ENCODE results near the gene DACH1. TPM values are rescaled to one million over a fixed set of nuclear protein-coding genes. Genes with fewer than 3 reads are reported as not detected.

Gene DACH1
- total RNA-seq, 1 experiment from 2014 or later, result not detected

DNA sequence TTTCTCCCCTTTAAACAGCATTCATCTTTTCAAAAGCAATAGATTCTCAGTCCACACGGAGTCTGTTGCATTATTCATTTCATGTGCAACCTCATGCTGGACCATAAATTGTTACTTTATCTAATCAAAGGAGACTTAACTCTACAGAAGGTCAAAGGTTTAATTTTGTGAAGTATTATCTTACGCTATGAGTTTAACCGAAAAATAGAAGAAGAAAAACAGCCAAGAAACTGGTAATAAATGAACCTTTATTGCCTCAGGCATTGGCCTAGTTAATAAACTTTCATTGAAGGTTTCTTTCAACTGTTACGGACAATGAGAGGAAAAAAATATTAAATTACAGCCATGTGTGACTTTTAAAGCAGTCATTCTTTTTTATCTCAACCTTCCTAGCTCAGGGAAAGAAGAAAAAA, 223.6 kb downstream of the DACH1 start (continued):
- TF ChIP-seq ZNF274 (IDR thresholded peaks at IDR 0.05; ENCODE audit: low read depth, low read length) (no peak), SRF (IDR thresholded peaks at IDR 0.05; ENCODE audit: low read depth) (no peak), FOSL1 (IDR thresholded peaks at IDR 0.05; ENCODE audit: low read depth) (no peak), ELF1 (IDR thresholded peaks at IDR 0.05; ENCODE audit: borderline replicate concordance, low read depth) (no peak), ZFX (IDR thresholded peaks at IDR 0.05) (no peak), JUND (IDR thresholded peaks at IDR 0.05) (no peak)
- TF ChIP-seq, protein P1, sequence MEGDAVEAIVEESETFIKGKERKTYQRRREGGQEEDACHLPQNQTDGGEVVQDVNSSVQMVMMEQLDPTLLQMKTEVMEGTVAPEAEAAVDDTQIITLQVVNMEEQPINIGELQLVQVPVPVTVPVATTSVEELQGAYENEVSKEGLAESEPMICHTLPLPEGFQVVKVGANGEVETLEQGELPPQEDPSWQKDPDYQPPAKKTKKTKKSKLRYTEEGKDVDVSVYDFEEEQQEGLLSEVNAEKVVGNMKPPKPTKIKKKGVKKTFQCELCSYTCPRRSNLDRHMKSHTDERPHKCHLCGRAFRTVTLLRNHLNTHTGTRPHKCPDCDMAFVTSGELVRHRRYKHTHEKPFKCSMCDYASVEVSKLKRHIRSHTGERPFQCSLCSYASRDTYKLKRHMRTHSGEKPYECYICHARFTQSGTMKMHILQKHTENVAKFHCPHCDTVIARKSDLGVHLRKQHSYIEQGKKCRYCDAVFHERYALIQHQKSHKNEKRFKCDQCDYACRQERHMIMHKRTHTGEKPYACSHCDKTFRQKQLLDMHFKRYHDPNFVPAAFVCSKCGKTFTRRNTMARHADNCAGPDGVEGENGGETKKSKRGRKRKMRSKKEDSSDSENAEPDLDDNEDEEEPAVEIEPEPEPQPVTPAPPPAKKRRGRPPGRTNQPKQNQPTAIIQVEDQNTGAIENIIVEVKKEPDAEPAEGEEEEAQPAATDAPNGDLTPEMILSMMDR (IDR thresholded peaks at IDR 0.05 in 2 of 3, conservative IDR thresholded peaks at IDR 0.05 in 1 of 3; ENCODE audit: borderline replicate concordance in 1 of 3, insufficient read depth in 1 of 3, low read depth in 2 of 3, low read length in 2 of 3), result no peak

DNA sequence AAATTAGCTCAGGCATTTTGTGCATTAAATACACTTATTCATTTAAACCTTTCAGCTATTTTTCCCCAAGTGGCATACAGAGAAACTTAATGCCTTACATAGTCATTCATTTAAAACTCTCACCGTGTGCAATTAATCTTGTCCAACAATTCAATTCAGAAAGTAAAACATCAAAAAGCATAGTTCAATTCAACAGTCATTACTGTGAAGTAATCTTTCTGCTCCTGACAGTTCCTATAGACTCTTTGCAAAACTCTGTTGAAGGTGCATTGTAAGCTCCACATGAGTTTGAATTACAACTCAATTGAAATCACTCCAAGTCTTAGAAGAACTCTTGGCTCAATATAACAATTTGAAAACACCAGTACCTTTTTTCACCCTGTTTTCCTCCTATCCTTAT, 228.3 kb downstream of the DACH1 start:
- RAD21 ChIA-PET (ENCODE audit: low non-redundant PET in 1 of 2, low total read pairs in 2 of 2, uncharacterized antibody in 2 of 2, unreplicated experiment in 2 of 2), result no interaction called here
- BruUV-seq (replicated peaks), result no TSS peak

More for the DNA sequence above, 228.3 kb downstream of the DACH1 start:
- DNase-seq (ENCODE audit: low read depth, low spot score) (no peak), ATAC-seq (no peak)
- Histone ChIP-seq H2AFZ (ENCODE audit: low read depth, low read length, poor library complexity, severe bottlenecking) (no peak overlapping the region), H3K9me3 (ENCODE audit: control insufficient read depth in 1 of 2, insufficient read depth in 1 of 2, low read depth in 1 of 2, low read length in 2 of 2) (no peaks in the 10 kb centered on the region), H3K4me1 (ENCODE audit: control insufficient read depth in 1 of 2, insufficient read depth in 2 of 2, low read length in 2 of 2) (no peaks in the 10 kb centered on the region), H3K79me2 (ENCODE audit: insufficient read depth, low read length) (no peaks in the 10 kb centered on the region), H3K27me3 (ENCODE audit: insufficient read depth, low read length) (no peaks in the 10 kb centered on the region), H3K9ac (ENCODE audit: low read length) (no peak overlapping the region), H3K27ac (ENCODE audit: low read depth, low read length) (no peak overlapping the region), H3K9me2 (ENCODE audit: insufficient read depth) (no peaks in the 10 kb centered on the region), H3K36me3 (ENCODE audit: control insufficient read depth in 1 of 2, insufficient read depth in 2 of 2, low read length in 2 of 2) (no peaks in the 10 kb centered on the region), H3K4me3 (replicated peaks in 1 of 2; ENCODE audit: low read depth in 1 of 2, low read length in 2 of 2) (no peak overlapping the region), H3K4me2 (ENCODE audit: low read length) (no peak overlapping the region), H4K20me1 (ENCODE audit: insufficient read depth) (no peaks in the 10 kb centered on the region)
- no peak for TF ChIP-seq YY1 (IDR thresholded peaks at IDR 0.05; ENCODE audit: extremely low read depth, insufficient replicate concordance, low read depth, low read length)
- no peak for TF ChIP-seq TCF7L2 (IDR thresholded peaks at IDR 0.05; ENCODE audit: borderline replicate concordance, extremely low read depth, insufficient read depth, insufficient read length)
- TF ChIP-seq, protein P1 (IDR thresholded peaks at IDR 0.05 in 2 of 3, conservative IDR thresholded peaks at IDR 0.05 in 1 of 3; ENCODE audit: borderline replicate concordance in 1 of 3, insufficient read depth in 1 of 3, low read depth in 2 of 3, low read length in 2 of 3), result no peak
- TF ChIP-seq SIN3A (IDR thresholded peaks at IDR 0.05; ENCODE audit: low read depth), result no peak
- TF ChIP-seq, protein P2, sequence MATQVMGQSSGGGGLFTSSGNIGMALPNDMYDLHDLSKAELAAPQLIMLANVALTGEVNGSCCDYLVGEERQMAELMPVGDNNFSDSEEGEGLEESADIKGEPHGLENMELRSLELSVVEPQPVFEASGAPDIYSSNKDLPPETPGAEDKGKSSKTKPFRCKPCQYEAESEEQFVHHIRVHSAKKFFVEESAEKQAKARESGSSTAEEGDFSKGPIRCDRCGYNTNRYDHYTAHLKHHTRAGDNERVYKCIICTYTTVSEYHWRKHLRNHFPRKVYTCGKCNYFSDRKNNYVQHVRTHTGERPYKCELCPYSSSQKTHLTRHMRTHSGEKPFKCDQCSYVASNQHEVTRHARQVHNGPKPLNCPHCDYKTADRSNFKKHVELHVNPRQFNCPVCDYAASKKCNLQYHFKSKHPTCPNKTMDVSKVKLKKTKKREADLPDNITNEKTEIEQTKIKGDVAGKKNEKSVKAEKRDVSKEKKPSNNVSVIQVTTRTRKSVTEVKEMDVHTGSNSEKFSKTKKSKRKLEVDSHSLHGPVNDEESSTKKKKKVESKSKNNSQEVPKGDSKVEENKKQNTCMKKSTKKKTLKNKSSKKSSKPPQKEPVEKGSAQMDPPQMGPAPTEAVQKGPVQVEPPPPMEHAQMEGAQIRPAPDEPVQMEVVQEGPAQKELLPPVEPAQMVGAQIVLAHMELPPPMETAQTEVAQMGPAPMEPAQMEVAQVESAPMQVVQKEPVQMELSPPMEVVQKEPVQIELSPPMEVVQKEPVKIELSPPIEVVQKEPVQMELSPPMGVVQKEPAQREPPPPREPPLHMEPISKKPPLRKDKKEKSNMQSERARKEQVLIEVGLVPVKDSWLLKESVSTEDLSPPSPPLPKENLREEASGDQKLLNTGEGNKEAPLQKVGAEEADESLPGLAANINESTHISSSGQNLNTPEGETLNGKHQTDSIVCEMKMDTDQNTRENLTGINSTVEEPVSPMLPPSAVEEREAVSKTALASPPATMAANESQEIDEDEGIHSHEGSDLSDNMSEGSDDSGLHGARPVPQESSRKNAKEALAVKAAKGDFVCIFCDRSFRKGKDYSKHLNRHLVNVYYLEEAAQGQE (IDR thresholded peaks at IDR 0.05; ENCODE audit: low read depth), result no peak
- no peak for TF ChIP-seq POLR2A (IDR thresholded peaks at IDR 0.05; ENCODE audit: borderline replicate concordance, extremely low read depth, insufficient read depth, insufficient read length)
- no peak for TF ChIP-seq POLR2AphosphoS5 (IDR thresholded peaks at IDR 0.05; ENCODE audit: low read depth, low read length)
- ChIA-PET CTCF (no interaction called here), POLR2A (no interaction called here)
- intact Hi-C loops (cut with micrococcal nuclease), result no loop called here

Data from HCT116 (cell line).